Upper lobe of right lung (tissue), 1 donor: ENCODE measurements around the gene SERPINA9. TPM values are rescaled to one million over a fixed set of nuclear protein-coding genes. Genes with fewer than 3 reads are reported as not detected.

Experiments used
- ATAC-seq: fragments of 200-7000 bp; cut with Tn5 transposase; one replicate; pipeline ENCODE4 v1.9.1; 2020; ENCODE audit warnings: mild to moderate bottlenecking, moderate library complexity
- DNase-seq: peaks from one replicate; pipeline ENCODE4 v3.0.0-alpha.2; 2020
- H3K27ac ChIP-seq: fragments of 200-600 bp; one replicate; pipeline ENCODE4 v1.8.0; 2022
- H3K27me3 ChIP-seq: fragments of 200-600 bp; one replicate; pipeline ENCODE4 v1.8.0; 2022; ENCODE audit warnings: mild to moderate bottlenecking
- H3K36me3 ChIP-seq: fragments of 200-600 bp; one replicate; pipeline ENCODE4 v1.8.0; 2022
- H3K4me1 ChIP-seq: fragments of 200-600 bp; one replicate; pipeline ENCODE4 v1.8.0; 2022
- H3K4me3 ChIP-seq: fragments of 200-600 bp; one replicate; pipeline ENCODE4 v1.8.0; 2022; ENCODE audit warnings: mild to moderate bottlenecking
- H3K9me3 ChIP-seq: fragments of 200-600 bp; one replicate; pipeline ENCODE4 v1.8.0; 2022
- intact Hi-C: fragments of 100-400 bp; cut with DNase I; formaldehyde crosslinking; loops from one replicate; pipeline ENCODE4 v1.11.0; 2022
- long read RNA-seq: library from polyadenylated mRNA; unstranded; transcript quantifications from one replicate; pipeline ENCODE4 v2.0.0, GENCODE V29; 2021
- total RNA-seq: library from RNA; stranded (reverse); fragmentation: NEBNext Ultra II Directional; extraction: Animal tissue kit (Norgen Biotek cat#: 25700); gene quantifications from one replicate; pipeline ENCODE4 v1.2.1, GENCODE V29; 2021
- TF ChIP-seq, protein P1 (sequence below): fragments of 200-600 bp; IDR thresholded peaks from one replicate; pipeline ENCODE4 v1.8.0; 2022; ENCODE audit warnings: antibody characterized with exemption
- donor health status: DM: no; HTN: yes; CAD: no; lungs with severe emphysema.

The SERPINA9 gene, protein sequence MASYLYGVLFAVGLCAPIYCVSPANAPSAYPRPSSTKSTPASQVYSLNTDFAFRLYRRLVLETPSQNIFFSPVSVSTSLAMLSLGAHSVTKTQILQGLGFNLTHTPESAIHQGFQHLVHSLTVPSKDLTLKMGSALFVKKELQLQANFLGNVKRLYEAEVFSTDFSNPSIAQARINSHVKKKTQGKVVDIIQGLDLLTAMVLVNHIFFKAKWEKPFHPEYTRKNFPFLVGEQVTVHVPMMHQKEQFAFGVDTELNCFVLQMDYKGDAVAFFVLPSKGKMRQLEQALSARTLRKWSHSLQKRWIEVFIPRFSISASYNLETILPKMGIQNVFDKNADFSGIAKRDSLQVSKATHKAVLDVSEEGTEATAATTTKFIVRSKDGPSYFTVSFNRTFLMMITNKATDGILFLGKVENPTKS
- not detected for total RNA-seq
- long read RNA-seq = 0 reads

DNA sequence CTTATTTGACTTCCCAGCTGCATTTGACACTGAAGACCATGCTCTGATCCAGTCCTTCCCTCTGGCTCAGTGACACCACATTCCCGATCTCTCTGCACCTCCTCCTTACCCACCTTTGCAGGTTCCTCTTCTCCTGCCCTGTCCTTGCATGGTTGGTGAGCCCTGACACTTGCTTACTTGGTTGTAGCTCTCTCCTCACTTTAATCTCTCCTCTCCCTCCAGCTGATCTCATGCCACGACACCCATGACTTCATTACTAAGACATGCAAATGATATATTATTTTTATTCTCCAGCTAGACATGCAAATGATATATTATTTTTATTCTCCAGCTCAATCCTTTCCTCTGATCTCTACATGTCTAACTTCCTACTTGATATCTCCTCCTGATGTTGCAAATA lies at the start of gene SERPINA9:
Gene SERPINA9, minus strand, starts transcription at position 175 of the 400 bp plus-strand sequence. CDS start 6,357 bp downstream, outside the sequence.
- Histone ChIP-seq H3K4me1 (no peaks in the 10 kb centered on the region), H3K4me3 (no peak within 1 kb of the TSS), H3K36me3 (no peaks in the 10 kb centered on the region), H3K27ac (no peak within 1 kb of the TSS), H3K9me3 (no peaks in the 10 kb centered on the region), H3K27me3 (no peaks in the 10 kb centered on the region)
- DNase-seq = no peak
- no peak for ATAC-seq
- TF ChIP-seq, protein P1, sequence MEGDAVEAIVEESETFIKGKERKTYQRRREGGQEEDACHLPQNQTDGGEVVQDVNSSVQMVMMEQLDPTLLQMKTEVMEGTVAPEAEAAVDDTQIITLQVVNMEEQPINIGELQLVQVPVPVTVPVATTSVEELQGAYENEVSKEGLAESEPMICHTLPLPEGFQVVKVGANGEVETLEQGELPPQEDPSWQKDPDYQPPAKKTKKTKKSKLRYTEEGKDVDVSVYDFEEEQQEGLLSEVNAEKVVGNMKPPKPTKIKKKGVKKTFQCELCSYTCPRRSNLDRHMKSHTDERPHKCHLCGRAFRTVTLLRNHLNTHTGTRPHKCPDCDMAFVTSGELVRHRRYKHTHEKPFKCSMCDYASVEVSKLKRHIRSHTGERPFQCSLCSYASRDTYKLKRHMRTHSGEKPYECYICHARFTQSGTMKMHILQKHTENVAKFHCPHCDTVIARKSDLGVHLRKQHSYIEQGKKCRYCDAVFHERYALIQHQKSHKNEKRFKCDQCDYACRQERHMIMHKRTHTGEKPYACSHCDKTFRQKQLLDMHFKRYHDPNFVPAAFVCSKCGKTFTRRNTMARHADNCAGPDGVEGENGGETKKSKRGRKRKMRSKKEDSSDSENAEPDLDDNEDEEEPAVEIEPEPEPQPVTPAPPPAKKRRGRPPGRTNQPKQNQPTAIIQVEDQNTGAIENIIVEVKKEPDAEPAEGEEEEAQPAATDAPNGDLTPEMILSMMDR = no peak
- intact Hi-C loops = no loop called here

DNA sequence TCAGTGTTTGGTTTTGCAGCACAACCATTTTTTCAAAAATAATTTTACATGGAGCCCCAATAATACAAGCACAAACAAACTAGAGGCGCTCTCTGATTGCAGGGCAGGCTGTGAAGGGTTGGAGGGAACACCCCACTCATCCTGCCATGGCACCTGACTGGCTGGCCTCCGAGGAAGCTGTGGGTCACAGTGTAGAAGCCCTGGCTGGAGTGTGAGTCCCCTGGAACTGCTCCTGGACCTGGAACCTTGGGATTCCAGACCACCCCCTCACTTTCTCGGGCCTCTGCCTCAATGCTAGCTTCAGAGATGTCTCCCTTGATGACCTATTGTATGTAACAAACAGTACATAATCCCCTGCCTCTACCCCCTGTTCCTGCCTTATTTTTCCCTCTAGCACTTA lies 48.1 kb upstream of the SERPINA9 start:
- no peak for DNase-seq
- intact Hi-C loops = no loop called here
- ATAC-seq = no peak

DNA sequence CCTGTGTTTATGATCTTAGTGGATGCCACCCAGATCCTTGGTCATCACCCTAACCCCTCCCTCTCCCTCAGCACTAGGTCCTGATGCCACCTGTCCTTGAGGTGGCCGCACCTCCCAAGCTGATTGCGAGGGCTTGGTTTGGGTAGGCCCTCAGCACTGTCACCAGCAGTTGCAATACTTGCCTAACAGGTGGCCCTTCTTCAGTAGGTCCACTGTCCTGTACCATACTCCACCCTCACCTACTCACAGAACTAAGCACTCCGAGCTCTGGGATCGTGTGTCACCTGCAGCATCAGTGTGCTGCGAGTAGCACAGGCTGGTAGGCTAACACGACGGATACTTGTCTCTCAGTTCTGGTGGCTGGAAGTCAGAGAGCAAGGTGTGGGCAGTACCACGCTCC lies 47.3 kb upstream of the SERPINA9 start:
- TF ChIP-seq, protein P1 = no peak
- DNase-seq = no peak
- intact Hi-C loops = no loop called here
- H3K4me3 ChIP-seq = no peak overlapping the region
- H3K4me1 ChIP-seq = no peaks in the 10 kb centered on the region
- no peak overlapping the region for H3K27ac ChIP-seq
- H3K36me3 ChIP-seq = no peaks in the 10 kb centered on the region
- no peaks in the 10 kb centered on the region for H3K27me3 ChIP-seq
- ATAC-seq = peak; percentile 16
- no peaks in the 10 kb centered on the region for H3K9me3 ChIP-seq

More for the DNA sequence above, 48.1 kb upstream of the SERPINA9 start:
- Histone ChIP-seq H3K4me3 (no peak overlapping the region), H3K27me3 (no peaks in the 10 kb centered on the region), H3K36me3 (no peaks in the 10 kb centered on the region), H3K4me1 (no peaks in the 10 kb centered on the region), H3K9me3 (no peaks in the 10 kb centered on the region), H3K27ac (no peak overlapping the region)
- TF ChIP-seq, protein P1 = no peak

DNA sequence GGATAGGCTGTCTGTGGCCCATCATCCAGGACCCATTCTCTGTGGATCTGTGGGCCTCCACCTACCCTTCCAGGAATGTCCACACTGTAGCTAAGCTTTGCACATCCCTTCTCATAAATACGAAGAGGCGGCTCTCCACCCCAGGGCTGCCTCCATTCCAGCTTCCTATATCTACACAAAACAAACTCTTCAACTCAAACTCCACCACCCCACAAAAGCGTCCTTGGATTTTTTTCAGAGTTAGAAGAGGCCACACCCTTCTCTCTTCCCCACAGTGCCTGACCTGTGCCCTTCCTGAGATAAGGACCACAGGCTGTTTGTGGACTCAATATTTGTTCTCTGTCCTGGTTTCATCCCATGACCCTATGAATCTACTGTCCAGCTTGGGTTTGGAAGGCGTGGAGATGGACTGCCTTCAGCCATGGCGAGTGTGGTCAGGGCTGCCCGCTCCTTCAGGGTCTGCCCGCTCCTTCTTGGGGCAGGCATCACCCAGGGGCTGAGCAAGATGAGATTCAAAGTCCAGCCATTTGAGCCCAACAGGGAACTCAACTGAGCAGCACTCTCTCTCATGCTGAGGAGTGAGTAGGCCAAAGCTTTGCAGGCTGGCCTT lies 46.2 kb upstream of the SERPINA9 start:
- TF ChIP-seq, protein P1 = no peak

DNA sequence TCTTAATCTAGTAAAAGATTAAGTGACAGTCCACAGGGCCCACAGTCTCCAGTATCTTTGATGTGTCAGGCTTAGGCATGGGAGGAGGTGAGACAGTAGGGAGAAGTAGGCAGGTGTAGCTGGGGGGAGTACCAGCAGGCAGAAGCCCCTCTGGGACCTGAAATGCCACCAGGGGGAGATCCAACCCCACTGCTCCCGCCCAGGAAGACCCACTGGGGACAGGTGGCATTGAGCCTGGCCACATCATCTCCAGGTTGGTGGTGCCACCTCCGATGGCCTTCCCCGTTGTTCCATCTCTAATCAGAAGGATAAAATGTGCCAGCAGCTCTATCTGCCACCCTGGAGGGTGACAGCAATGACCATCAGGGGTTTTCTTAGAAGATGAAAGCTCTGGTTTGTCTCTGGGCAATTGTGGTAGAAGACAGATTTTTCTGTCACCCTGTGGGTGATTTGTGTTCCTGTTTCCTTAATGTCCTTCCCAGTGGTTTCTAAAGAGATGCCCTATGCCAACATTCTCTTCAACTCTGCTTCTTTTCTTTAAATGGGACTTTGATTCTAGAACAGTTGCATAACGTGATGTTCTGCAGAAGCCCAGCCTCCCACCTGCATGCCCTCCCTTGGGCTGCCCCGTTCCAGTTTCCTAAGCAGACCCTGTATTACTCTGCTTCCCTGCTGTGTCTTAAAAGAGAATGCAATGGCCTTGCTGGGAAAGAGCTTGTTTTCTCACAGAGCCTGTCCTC lies 45.5 kb upstream of the SERPINA9 start:
- Histone ChIP-seq H3K9me3 (no peaks in the 10 kb centered on the region), H3K27me3 (no peaks in the 10 kb centered on the region), H3K4me3 (no peak overlapping the region), H3K27ac (no peak overlapping the region), H3K4me1 (no peaks in the 10 kb centered on the region), H3K36me3 (no peaks in the 10 kb centered on the region)
- DNase-seq = no peak
- TF ChIP-seq, protein P1 = no peak
- intact Hi-C loops = no loop called here
- no peak for ATAC-seq

More for the DNA sequence above, 46.2 kb upstream of the SERPINA9 start:
- Histone ChIP-seq H3K4me3 (no peak overlapping the region), H3K27ac (no peak overlapping the region), H3K9me3 (no peaks in the 10 kb centered on the region), H3K27me3 (no peaks in the 10 kb centered on the region), H3K36me3 (no peaks in the 10 kb centered on the region), H3K4me1 (no peaks in the 10 kb centered on the region)
- intact Hi-C loops = no loop called here
- ATAC-seq = no peak
- no peak for DNase-seq
